CD8-positive, alpha-beta memory T cell (primary cell): ENCODE data around the gene A4GNT. TPM values are rescaled to one million over a fixed set of nuclear protein-coding genes. Genes with fewer than 3 reads are reported as not detected.

ENCODE experiments used
- CTCF ChIA-PET: fragments of 350-600 bp; sonication (Branson Sonifier 250); formaldehyde crosslinking; loops from one replicate; lab custom pipeline; 2021; ENCODE audit warnings: antibody characterized with exemption; lab: Charles Lee
- POLR2A ChIA-PET: fragments of 350-600 bp; sonication (Branson Sonifier 250); formaldehyde crosslinking; loops from one replicate; lab custom pipeline; 2021; ENCODE audit warnings: antibody characterized with exemption; lab: Charles Lee
- DNase-seq, 5 donors: peaks; one replicate each; pipeline versions ENCODE4 v3.0.0 to v3.0.0-alpha.2; 2020 to 2022; ENCODE audit warnings: mixed read lengths in 1 of 5
- H3K27ac ChIP-seq: one replicate; pipeline ENCODE4 v1.7.0; 2013; ENCODE audit warnings: low read depth, mild to moderate bottlenecking, low read length, moderate library complexity
- H3K27me3 ChIP-seq: 2 replicates; pipeline ENCODE4 v1.7.0; 2013; ENCODE audit warnings: low read length, mild to moderate bottlenecking; ENCODE audit not compliant: insufficient read depth, poor library complexity, severe bottlenecking
- H3K36me3 ChIP-seq: 2 replicates; pipeline ENCODE4 v1.7.0; 2013; ENCODE audit warnings: mild to moderate bottlenecking, low read length, moderate library complexity; ENCODE audit not compliant: insufficient read depth
- H3K4me1 ChIP-seq: 2 replicates; pipeline ENCODE4 v1.7.0; 2013; ENCODE audit warnings: mild to moderate bottlenecking, low read length, moderate library complexity; ENCODE audit not compliant: insufficient read depth
- H3K4me3 ChIP-seq: 2 replicates; pipeline ENCODE4 v1.7.0; 2013; ENCODE audit warnings: mild to moderate bottlenecking, low read length
- H3K9me3 ChIP-seq: 2 replicates; pipeline ENCODE4 v1.7.0; 2013; ENCODE audit warnings: mild to moderate bottlenecking, low read length
- H3K27ac Mint-ChIP-seq, 8 donors: one replicate each; pipeline ENCODE4 v1.8.0; 2020 to 2021; ENCODE audit warnings: mixed read lengths in 8 of 8, mild to moderate bottlenecking in 6 of 8, inconsistent platforms in 3 of 8, moderate library complexity in 3 of 8
- H3K27me3 Mint-ChIP-seq, 2 donors: one replicate each; pipeline ENCODE4 v1.8.0; 2020 to 2021; ENCODE audit warnings: mixed read lengths in 2 of 2, mild to moderate bottlenecking in 1 of 2, moderate library complexity in 1 of 2
- H3K36me3 Mint-ChIP-seq, 3 donors: one replicate each; pipeline ENCODE4 v1.8.0; 2020 to 2021; ENCODE audit warnings: mixed read lengths in 3 of 3, inconsistent platforms in 1 of 3, mild to moderate bottlenecking in 1 of 3
- H3K4me1 Mint-ChIP-seq, 3 donors: one replicate each; pipeline ENCODE4 v1.8.0; 2020 to 2021; ENCODE audit warnings: mixed read lengths in 3 of 3, inconsistent platforms in 1 of 3, mild to moderate bottlenecking in 1 of 3
- H3K4me3 Mint-ChIP-seq, 7 donors: one replicate each; pipeline ENCODE4 v1.8.0; 2020 to 2021; ENCODE audit warnings: mixed read lengths in 7 of 7, mild to moderate bottlenecking in 6 of 7, moderate library complexity in 4 of 7, inconsistent platforms in 2 of 7
- H3K9me3 Mint-ChIP-seq, 5 donors: one replicate each; pipeline ENCODE4 v1.8.0; 2020 to 2022; ENCODE audit warnings: mixed read lengths in 5 of 5, mild to moderate bottlenecking in 3 of 5, moderate library complexity in 2 of 5, inconsistent platforms in 1 of 5
- polyA plus RNA-seq: library from polyadenylated mRNA; unstranded; fragments of 300-500 nt; fragmentation: Illumina TruSeq; gene quantifications from one replicate; pipeline ENCODE4 v1.2.3, GENCODE V29; 2021
- total RNA-seq, 2 experiments: library from RNA; stranded (reverse); gene quantifications; one replicate each; pipeline ENCODE4 v1.2.3, GENCODE V29; 2021

The A4GNT gene
- not detected for total RNA-seq
- polyA plus RNA-seq: not detected

- Histone ChIP-seq H3K9me3 (no peaks in the 10 kb centered on the region), H3K4me3 (no peak within 1 kb of the TSS), H3K27ac (no peak within 1 kb of the TSS), H3K4me1 (no peaks in the 10 kb centered on the region), H3K27me3 (no peaks in the 10 kb centered on the region), H3K36me3 (no peaks in the 10 kb centered on the region)
- Mint-ChIP-seq H3K4me1 (no peaks in the 10 kb centered on the region), H3K4me3 (peak within 1 kb of the TSS in 1 of 7 donors; percentile 38), H3K27ac (no peak within 1 kb of the TSS), H3K27me3 (peaks cover 4 to 12% of the 10 kb centered on the region in 2 donors), H3K36me3 (no peaks in the 10 kb centered on the region), H3K9me3 (no peaks in the 10 kb centered on the region)
- DNase-seq: no peak
- POLR2A ChIA-PET: no interaction called here
- CTCF ChIA-PET: no interaction called here
Measured at GRCh38 chr3:138132239-138132638, at the start of gene A4GNT. Gene A4GNT, minus strand, starts transcription at chr3:138132390. Its CDS starts 1,134 bp downstream, at chr3:138131256.

DNA sequence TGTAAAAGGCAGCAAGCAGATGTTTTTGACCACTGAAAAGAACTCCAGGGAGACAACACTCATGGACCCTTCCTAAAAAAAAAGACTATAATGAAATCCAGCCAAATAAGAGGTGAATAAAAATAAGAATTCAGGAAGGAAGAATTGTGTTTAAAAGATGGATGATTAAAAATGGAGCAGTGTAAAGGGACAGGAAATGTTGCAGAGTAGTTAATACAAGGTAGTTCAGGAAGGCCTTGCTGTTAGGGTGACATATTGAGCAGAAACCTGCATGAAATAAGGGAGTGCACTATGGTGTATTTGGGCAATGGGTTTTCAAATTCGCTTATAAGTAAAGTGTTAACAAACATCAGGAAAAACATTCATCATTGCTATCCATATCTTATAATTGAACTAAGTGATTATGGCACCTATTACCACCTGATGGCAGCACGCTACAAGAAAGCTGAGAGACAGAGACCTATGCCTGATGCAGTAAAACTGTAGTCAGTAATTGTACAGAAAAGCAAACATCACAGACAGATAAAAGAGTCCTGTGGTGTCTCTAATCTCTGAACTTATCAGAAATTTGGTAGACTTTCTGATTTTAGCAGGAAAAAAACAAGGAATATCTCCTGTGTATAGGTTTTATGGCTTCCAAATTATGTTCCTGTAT, 48.3 kb upstream of the A4GNT start:
- peak in 3 of 5 donors; percentile 12 to 54 (median 28) for DNase-seq

DNA sequence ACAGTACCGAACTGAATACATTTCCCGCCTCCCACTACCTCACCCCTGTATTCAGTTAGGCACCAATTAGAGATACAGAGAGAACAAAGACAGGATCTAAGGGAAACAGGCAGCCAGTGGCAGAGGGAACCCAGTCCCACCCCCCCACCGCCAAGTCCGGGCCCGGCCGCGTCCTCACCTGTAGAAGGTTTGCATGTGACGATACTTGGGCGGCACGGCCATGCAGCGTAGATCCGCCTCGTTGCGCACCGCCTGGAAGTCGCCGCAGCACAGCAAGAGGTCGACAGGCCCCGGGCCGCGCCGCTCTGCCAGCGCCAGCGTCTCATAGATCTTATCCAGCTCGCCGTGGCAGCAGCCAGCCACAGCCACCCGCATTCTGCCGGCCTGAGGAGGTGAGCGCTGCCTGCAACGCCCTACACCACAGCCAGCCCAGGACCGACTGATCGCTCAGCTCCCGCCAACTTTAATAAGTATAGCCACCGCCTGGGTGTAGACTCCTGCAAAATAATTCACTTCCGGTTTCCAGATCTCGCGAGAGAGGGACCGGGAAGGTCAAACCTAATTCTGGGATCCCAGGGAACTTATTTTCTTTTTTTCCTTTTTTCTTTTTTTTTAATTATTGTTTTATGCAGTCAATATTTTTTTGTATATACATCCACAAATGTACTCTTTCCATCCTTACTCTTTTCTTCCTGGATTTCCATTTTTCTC, 42.4 kb upstream of the A4GNT start, which contains the start of gene DBR1:
DBR1 (minus strand) TSS at position 501 of the 711 bp plus-strand sequence; CDS start at position 375, 126 bp downstream.
- H3K36me3 Mint-ChIP-seq: peaks cover 0 to 35% (median 9%) of the 10 kb centered on the region in 3 donors
- Histone ChIP-seq H3K27me3 (no peaks in the 10 kb centered on the region), H3K9me3 (no peaks in the 10 kb centered on the region), H3K36me3 (peaks cover 4% of the 10 kb centered on the region), H3K4me1 (peaks cover 26% of the 10 kb centered on the region), H3K4me3 (peak within 1 kb of the TSS; percentile 94), H3K27ac (peak within 1 kb of the TSS; percentile 80)
- peaks cover 41 to 51% (median 46%) of the 10 kb centered on the region in 3 donors for H3K4me1 Mint-ChIP-seq
- DNase-seq: peak; percentile 58 to 85 (median 80)
- H3K27me3 Mint-ChIP-seq: peaks cover 0 to 2% of the 10 kb centered on the region in 2 donors
- H3K9me3 Mint-ChIP-seq: no peaks in the 10 kb centered on the region
- POLR2A ChIA-PET: interaction anchor here (1.1 to 2.5 kb wide), 2 partner anchors 13 to 154 kb away, joined by 4 to 24 read pairs; partner anchors contain the start of gene ARMC8
- CTCF ChIA-PET: interaction anchor here (1.0 to 3.0 kb wide), 4 partner anchors 8 to 154 kb away, joined by 3 to 14 read pairs (median 3); partner anchors contain the start of gene ARMC8
- H3K4me3 Mint-ChIP-seq: peak within 1 kb of the TSS; percentile 94 to 99 (median 99)
- H3K27ac Mint-ChIP-seq: peak within 1 kb of the TSS; percentile 93 to 98 (median 96)

More for the DNA sequence above, 48.3 kb upstream of the A4GNT start:
- Histone ChIP-seq H3K36me3 (no peaks in the 10 kb centered on the region), H3K4me1 (no peaks in the 10 kb centered on the region), H3K27ac (no peak overlapping the region), H3K27me3 (peaks cover 5% of the 10 kb centered on the region), H3K9me3 (no peaks in the 10 kb centered on the region), H3K4me3 (no peak overlapping the region)
- peaks cover 0 to 2% (median 0%) of the 10 kb centered on the region in 3 donors for H3K4me1 Mint-ChIP-seq
- no peaks in the 10 kb centered on the region for H3K9me3 Mint-ChIP-seq
- POLR2A ChIA-PET: no interaction called here
- peak overlapping the region in 1 of 7 donors; percentile 11 for H3K4me3 Mint-ChIP-seq
- peaks cover 9 to 16% of the 10 kb centered on the region in 2 donors for H3K27me3 Mint-ChIP-seq
- CTCF ChIA-PET: interaction anchor here (1.1 to 2.3 kb wide), 3 partner anchors 10 to 47 kb away, joined by 3 to 7 read pairs (median 3); no protein-coding TSS in a partner anchor
- H3K36me3 Mint-ChIP-seq: no peaks in the 10 kb centered on the region
- peak overlapping the region in 1 of 8 donors; percentile 47 for H3K27ac Mint-ChIP-seq

DNA sequence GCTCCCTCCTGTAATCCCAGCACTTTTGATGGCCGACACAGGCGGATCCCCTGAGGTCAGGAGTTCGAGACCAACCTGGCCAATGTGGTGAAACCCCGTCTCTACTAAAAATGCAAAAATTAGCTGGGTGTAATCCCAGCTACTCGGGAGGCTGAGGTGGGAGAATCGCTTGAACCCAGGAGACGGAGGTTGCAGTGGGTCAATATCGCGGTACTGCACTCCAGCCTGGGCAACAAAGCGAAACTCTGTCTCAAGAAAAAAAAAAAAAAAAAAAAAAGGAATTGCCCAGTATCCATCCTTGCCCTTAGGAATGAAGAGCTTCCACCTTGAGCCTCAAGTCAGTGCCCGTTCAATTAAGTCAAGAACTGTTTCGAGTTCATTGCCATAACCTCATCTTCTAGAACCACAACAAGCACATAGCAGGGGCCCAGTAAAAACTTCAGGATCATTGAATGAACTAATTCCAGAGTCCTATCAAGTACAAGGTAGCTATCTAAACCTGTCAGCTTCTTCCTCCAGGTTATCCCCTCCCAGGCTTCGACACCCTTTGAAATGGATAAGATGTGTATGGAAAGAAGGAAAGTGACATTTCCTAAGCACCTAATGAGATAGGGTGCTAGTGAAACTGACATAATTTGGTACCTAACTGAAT, 41.7 kb upstream of the A4GNT start:
- Histone ChIP-seq H3K9me3 (no peaks in the 10 kb centered on the region), H3K4me1 (peaks cover 26% of the 10 kb centered on the region), H3K4me3 (peak overlapping the region; percentile 94), H3K27me3 (no peaks in the 10 kb centered on the region), H3K27ac (peak overlapping the region; percentile 80), H3K36me3 (peaks cover 7% of the 10 kb centered on the region)
- peaks cover 0 to 38% (median 9%) of the 10 kb centered on the region in 3 donors for H3K36me3 Mint-ChIP-seq
- no peaks in the 10 kb centered on the region for H3K27me3 Mint-ChIP-seq
- peak overlapping the region; percentile 93 to 98 (median 96) for H3K27ac Mint-ChIP-seq
- DNase-seq: no peak
- POLR2A ChIA-PET: interaction anchor here (1.1 to 2.5 kb wide), 2 partner anchors 13 to 154 kb away, joined by 4 to 24 read pairs; partner anchors contain the start of gene ARMC8
- CTCF ChIA-PET: interaction anchor here (1.0 to 3.0 kb wide), 4 partner anchors 9 to 155 kb away, joined by 3 to 14 read pairs (median 3); partner anchors contain the start of gene ARMC8
- H3K4me1 Mint-ChIP-seq: peaks cover 41 to 51% (median 46%) of the 10 kb centered on the region in 3 donors
- H3K9me3 Mint-ChIP-seq: no peaks in the 10 kb centered on the region
- H3K4me3 Mint-ChIP-seq: peak overlapping the region; percentile 94 to 99 (median 99)

- Mint-ChIP-seq H3K27me3 (no peaks in the 10 kb centered on the region), H3K27ac (peak overlapping the region in 7 of 8 donors; percentile 29 to 85 (median 66)), H3K36me3 (peaks cover 0 to 48% (median 9%) of the 10 kb centered on the region in 3 donors), H3K4me3 (peak overlapping the region; percentile 14 to 99 (median 62)), H3K4me1 (peaks cover 41 to 51% (median 46%) of the 10 kb centered on the region in 3 donors), H3K9me3 (no peaks in the 10 kb centered on the region)
- POLR2A ChIA-PET: no interaction called here
- H3K27ac ChIP-seq: no peak overlapping the region
- H3K9me3 ChIP-seq: no peaks in the 10 kb centered on the region
- peaks cover 26% of the 10 kb centered on the region for H3K4me1 ChIP-seq
- H3K27me3 ChIP-seq: no peaks in the 10 kb centered on the region
- peaks cover 12% of the 10 kb centered on the region for H3K36me3 ChIP-seq
- DNase-seq: no peak
- CTCF ChIA-PET: interaction anchor here (3.0 kb wide), 1 partner anchor 15 kb away, joined by 14 read pairs; the partner anchor contains the start of gene ARMC8
- H3K4me3 ChIP-seq: no peak overlapping the region
Measured at GRCh38 chr3:138172625-138173024, 40.4 kb upstream of the A4GNT start.

DNA sequence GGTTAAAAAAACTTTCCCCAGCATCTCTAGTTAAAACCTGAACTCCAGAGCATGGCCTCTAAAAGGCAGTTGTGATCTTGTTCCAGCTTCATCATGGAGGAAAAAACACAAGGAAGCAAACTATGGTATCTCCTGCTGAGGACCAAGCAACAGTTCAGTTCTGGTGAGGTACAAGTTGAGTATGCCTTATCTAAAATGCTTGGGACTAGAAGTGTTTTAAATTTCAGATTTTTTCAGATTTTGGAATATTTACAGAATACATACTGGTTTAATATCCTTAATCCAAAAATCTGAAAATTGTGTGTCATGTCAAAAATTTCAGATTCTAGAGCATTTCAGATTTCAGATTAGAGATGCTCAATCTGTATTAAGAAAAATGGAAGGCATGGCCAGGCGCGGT, 32.9 kb upstream of the A4GNT start:
- no peaks in the 10 kb centered on the region for H3K9me3 ChIP-seq
- H3K4me3 Mint-ChIP-seq: no peak overlapping the region
- CTCF ChIA-PET: no interaction called here

GRCh38 chr3:138157743-138158142, 25.6 kb upstream of the A4GNT start:
- ChIA-PET CTCF (no interaction called here), POLR2A (no interaction called here)
- Histone ChIP-seq H3K27me3 (no peaks in the 10 kb centered on the region), H3K27ac (no peak overlapping the region), H3K4me3 (no peak overlapping the region), H3K4me1 (no peaks in the 10 kb centered on the region), H3K36me3 (no peaks in the 10 kb centered on the region), H3K9me3 (no peaks in the 10 kb centered on the region)
- Mint-ChIP-seq H3K9me3 (peaks cover 4 to 16% (median 13%) of the 10 kb centered on the region in 5 donors), H3K27ac (no peak overlapping the region), H3K36me3 (peaks cover 11 to 25% (median 16%) of the 10 kb centered on the region in 3 donors), H3K4me1 (no peaks in the 10 kb centered on the region), H3K4me3 (no peak overlapping the region), H3K27me3 (peaks cover 0 to 4% of the 10 kb centered on the region in 2 donors)
- DNase-seq: no peak

More for the DNA sequence above, 32.9 kb upstream of the A4GNT start:
- peaks cover 0 to 2% of the 10 kb centered on the region in 2 donors for H3K27me3 Mint-ChIP-seq
- peak overlapping the region in 1 of 8 donors; percentile 63 for H3K27ac Mint-ChIP-seq
- H3K9me3 Mint-ChIP-seq: no peaks in the 10 kb centered on the region
- Histone ChIP-seq H3K27me3 (no peaks in the 10 kb centered on the region), H3K4me1 (no peaks in the 10 kb centered on the region), H3K36me3 (peaks cover 19% of the 10 kb centered on the region), H3K4me3 (no peak overlapping the region), H3K27ac (no peak overlapping the region)
- peaks cover 12 to 17% (median 12%) of the 10 kb centered on the region in 3 donors for H3K4me1 Mint-ChIP-seq
- H3K36me3 Mint-ChIP-seq: peaks cover 22 to 90% (median 25%) of the 10 kb centered on the region in 3 donors
- DNase-seq: no peak
- POLR2A ChIA-PET: no interaction called here
